Keratinocyte (primary cell): Measurements from ENCODE around the gene VILL. TPM values are rescaled to one million over a fixed set of nuclear protein-coding genes. Genes with fewer than 3 reads are reported as not detected.

ENCODE experiments used
- DNase-seq: peaks from one replicate; pipeline ENCODE4 v3.0.0-alpha.2; 2011; ENCODE audit warnings: low read depth, missing footprints, low spot score
- FAIRE-seq: peaks from 2 replicates; lab custom pipeline; 2011; peaks lifted over from hg19 to GRCh38; lab: Jason Lieb, UNC
- H2AFZ ChIP-seq: 2 replicates; pipeline ENCODE4 v1.6.0; 2012; ENCODE audit warnings: low read length, control low read depth, inconsistent platforms; ENCODE audit not compliant: control insufficient read depth
- H3K27ac ChIP-seq: 2 replicates; pipeline ENCODE4 v1.5.1; 2011; ENCODE audit warnings: low read length; ENCODE audit not compliant: control insufficient read depth, insufficient read depth
- H3K27me3 ChIP-seq: 3 replicates; pipeline ENCODE4 v1.6.0; 2011; ENCODE audit warnings: low read length; ENCODE audit not compliant: control insufficient read depth, insufficient read depth; ENCODE audit errors: extremely low read depth
- H3K36me3 ChIP-seq, 2 experiments: 2 replicates in 1 of 2; 3 replicates in 1 of 2; pipeline ENCODE4 v1.5.1; 2011; ENCODE audit warnings: low read length in 2 of 2, mild to moderate bottlenecking in 1 of 2; ENCODE audit not compliant: control insufficient read depth in 2 of 2, insufficient read depth in 2 of 2; ENCODE audit errors: extremely low read depth in 1 of 2
- H3K4me1 ChIP-seq: 3 replicates; pipeline ENCODE4 v1.5.1; 2011; ENCODE audit warnings: low read length; ENCODE audit not compliant: control insufficient read depth, insufficient read depth; ENCODE audit errors: extremely low read depth
- H3K4me2 ChIP-seq: 3 replicates; pipeline ENCODE4 v1.6.0; 2011; ENCODE audit warnings: low read depth, low read length; ENCODE audit not compliant: control insufficient read depth, insufficient read depth; ENCODE audit errors: extremely low read depth
- H3K4me3 ChIP-seq, 3 experiments: fragments of 200-600 bp in 1 of 3; sonication (generic) in 1 of 3; 2 replicates in 2 of 3; 3 replicates in 1 of 3; pipeline ENCODE4 v1.5.1; 2011 to 2016; ENCODE audit warnings: low read length in 3 of 3, mild to moderate bottlenecking in 3 of 3, control low read depth in 2 of 3, inconsistent platforms in 1 of 3, low read depth in 1 of 3, mixed read lengths in 1 of 3, mixed run types in 1 of 3, moderate library complexity in 1 of 3; ENCODE audit not compliant: control insufficient read depth in 2 of 3, insufficient read depth in 2 of 3; ENCODE audit errors: extremely low read depth in 1 of 3
- H3K79me2 ChIP-seq: 2 replicates; pipeline ENCODE4 v1.6.0; 2012; ENCODE audit warnings: low read length; ENCODE audit not compliant: control insufficient read depth, insufficient read depth
- H3K9ac ChIP-seq: 3 replicates; pipeline ENCODE4 v1.6.0; 2011; ENCODE audit warnings: low read length; ENCODE audit not compliant: control insufficient read depth, insufficient read depth; ENCODE audit errors: extremely low read depth
- H3K9me1 ChIP-seq: 3 replicates; pipeline ENCODE4 v1.6.0; 2011; ENCODE audit warnings: low read length; ENCODE audit not compliant: control insufficient read depth, insufficient read depth; ENCODE audit errors: extremely low read depth
- H3K9me3 ChIP-seq: 2 replicates; pipeline ENCODE4 v1.5.1; 2012; ENCODE audit warnings: low read depth, low read length; ENCODE audit not compliant: control insufficient read depth
- H4K20me1 ChIP-seq: 3 replicates; pipeline ENCODE4 v1.6.0; 2011; ENCODE audit warnings: low read length; ENCODE audit not compliant: control insufficient read depth, insufficient read depth; ENCODE audit errors: extremely low read depth
- EZH2 ChIP-seq: IDR thresholded peaks from one replicate; pipeline ENCODE4 v1.6.1; 2012; ENCODE audit warnings: inconsistent platforms, mild to moderate bottlenecking, low read length, moderate library complexity
- dilution Hi-C: fragments of 300-500 bp; cut with MboI; formaldehyde crosslinking; loops from one replicate; pipeline ENCODE4 v1.7.0; 2020; ENCODE audit warnings: low sequenced_read_pairs; ENCODE audit not compliant: extremely low pct_ligation_motif_present
- polyA plus RNA-seq, 5 experiments: library from polyadenylated mRNA; depleted of rRNA in 3 of 5; stranded (reverse) in 3 of 5; stranded (forward) in 1 of 5; unstranded in 1 of 5; fragments of >200 nt; gene quantifications; 1 replicate in 1 of 5; 2 replicates in 3 of 5; 3 replicates in 1 of 5; pipeline versions ENCODE4 v1.2.1 to v1.2.3, GENCODE V29; 2011 to 2012; ENCODE audit warnings: missing spikeins in 2 of 5, low read depth in 1 of 5, low replicate concordance in 1 of 5
- TF ChIP-seq, protein P1 (sequence below), 3 experiments: IDR thresholded peaks in 1 of 3; conservative IDR thresholded peaks in 1 of 3; optimal IDR thresholded peaks in 1 of 3; 2 replicates in 2 of 3; 3 replicates in 1 of 3; pipeline versions ENCODE3 to v1.5.1; 2011; ENCODE audit warnings: low read length in 3 of 3, mild to moderate bottlenecking in 3 of 3, moderate library complexity in 2 of 3, control low read depth in 1 of 3, inconsistent platforms in 1 of 3; ENCODE audit not compliant: insufficient read depth in 2 of 3; ENCODE audit errors: extremely low read depth in 1 of 3

VILL gene
- polyA plus RNA-seq, 1 donor (not counting 4 experiments of a cell fraction or from before 2014, with no cell fraction given), result 2.1 TPM

GRCh38 chr3:37943631-37944314 is 46.8 kb upstream of the VILL start:
- Histone ChIP-seq H2AFZ (no peak overlapping the region), H3K36me3 (peaks cover 1 to 4% of the 10 kb centered on the region in 2 experiments), H3K4me2 (peak overlapping the region; percentile 72), H3K79me2 (peaks cover 41% of the 10 kb centered on the region), H4K20me1 (no peaks in the 10 kb centered on the region), H3K27ac (peak overlapping the region; percentile 96), H3K4me3 (no peak overlapping the region), H3K9me1 (no peaks in the 10 kb centered on the region), H3K9ac (no peak overlapping the region), H3K9me3 (no peaks in the 10 kb centered on the region), H3K27me3 (no peaks in the 10 kb centered on the region), H3K4me1 (peaks cover 54% of the 10 kb centered on the region)
- TF ChIP-seq, protein P1, sequence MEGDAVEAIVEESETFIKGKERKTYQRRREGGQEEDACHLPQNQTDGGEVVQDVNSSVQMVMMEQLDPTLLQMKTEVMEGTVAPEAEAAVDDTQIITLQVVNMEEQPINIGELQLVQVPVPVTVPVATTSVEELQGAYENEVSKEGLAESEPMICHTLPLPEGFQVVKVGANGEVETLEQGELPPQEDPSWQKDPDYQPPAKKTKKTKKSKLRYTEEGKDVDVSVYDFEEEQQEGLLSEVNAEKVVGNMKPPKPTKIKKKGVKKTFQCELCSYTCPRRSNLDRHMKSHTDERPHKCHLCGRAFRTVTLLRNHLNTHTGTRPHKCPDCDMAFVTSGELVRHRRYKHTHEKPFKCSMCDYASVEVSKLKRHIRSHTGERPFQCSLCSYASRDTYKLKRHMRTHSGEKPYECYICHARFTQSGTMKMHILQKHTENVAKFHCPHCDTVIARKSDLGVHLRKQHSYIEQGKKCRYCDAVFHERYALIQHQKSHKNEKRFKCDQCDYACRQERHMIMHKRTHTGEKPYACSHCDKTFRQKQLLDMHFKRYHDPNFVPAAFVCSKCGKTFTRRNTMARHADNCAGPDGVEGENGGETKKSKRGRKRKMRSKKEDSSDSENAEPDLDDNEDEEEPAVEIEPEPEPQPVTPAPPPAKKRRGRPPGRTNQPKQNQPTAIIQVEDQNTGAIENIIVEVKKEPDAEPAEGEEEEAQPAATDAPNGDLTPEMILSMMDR (optimal IDR thresholded peaks at IDR 0.05 in 1 of 3, IDR thresholded peaks at IDR 0.05 in 1 of 3, conservative IDR thresholded peaks at IDR 0.05 in 1 of 3; ENCODE audit: extremely low read depth in 1 of 3, insufficient read depth in 2 of 3, low read length in 3 of 3), result no peak
- no peak for TF ChIP-seq EZH2
- dilution Hi-C loops, result no loop called here
- DNase-seq (no peak), FAIRE-seq (no peak)

GRCh38 chr3:37944391-37944842 is 46.2 kb upstream of the VILL start:
- Histone ChIP-seq H3K27me3 (no peaks in the 10 kb centered on the region), H3K9me1 (no peaks in the 10 kb centered on the region), H2AFZ (no peak overlapping the region), H3K79me2 (peaks cover 35% of the 10 kb centered on the region), H3K4me3 (peak overlapping the region in 2 of 3 experiments; percentile 29 to 32), H3K27ac (peak overlapping the region; percentile 96), H3K9me3 (no peaks in the 10 kb centered on the region), H3K4me1 (peaks cover 54% of the 10 kb centered on the region), H3K4me2 (peak overlapping the region; percentile 72), H3K9ac (peak overlapping the region; percentile 69), H3K36me3 (peaks cover 1 to 4% of the 10 kb centered on the region in 2 experiments), H4K20me1 (no peaks in the 10 kb centered on the region)
- no peak for TF ChIP-seq EZH2
- TF ChIP-seq, protein P1 (optimal IDR thresholded peaks at IDR 0.05 in 1 of 3, IDR thresholded peaks at IDR 0.05 in 1 of 3, conservative IDR thresholded peaks at IDR 0.05 in 1 of 3; ENCODE audit: extremely low read depth in 1 of 3, insufficient read depth in 2 of 3, low read length in 3 of 3), result no peak
- dilution Hi-C loops, result no loop called here
- DNase-seq (no peak), FAIRE-seq (no peak)
